PC-9 (cell line): Measurements from ENCODE around the gene DAAM1.

Source experiments
- EZH2 ChIP-seq: fragments of 200-600 bp; sonication (generic); IDR thresholded peaks from 2 replicates; pipeline ENCODE4 v1.8.0; 2017; ENCODE audit warnings: antibody characterized with exemption, low read depth
- TF ChIP-seq, protein P1 (sequence below): fragments of 200-600 bp; sonication (generic); conservative IDR thresholded peaks from 2 replicates; pipeline ENCODE4 v1.6.1; 2017; ENCODE audit warnings: mixed run types, antibody characterized with exemption, mild to moderate bottlenecking, moderate library complexity

DNA sequence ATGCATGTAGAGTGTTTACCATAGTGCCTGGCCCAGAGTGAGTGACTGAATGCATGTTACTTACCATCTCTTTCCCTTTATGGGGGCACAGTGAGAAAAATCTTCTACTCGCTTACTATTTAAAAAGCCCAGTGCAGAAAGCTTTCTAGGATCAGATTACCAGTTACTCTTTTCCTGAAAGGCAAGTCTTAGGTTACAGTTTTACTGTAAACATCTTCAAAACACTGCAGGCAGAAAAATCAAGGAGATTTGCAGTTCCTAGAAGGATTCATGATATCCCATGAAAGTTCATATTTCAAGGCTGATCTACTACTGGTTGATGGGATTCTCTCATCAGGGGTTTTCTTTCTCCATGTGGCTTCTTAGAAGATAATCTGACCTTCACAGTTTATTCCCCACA lies 29.3 kb upstream of the DAAM1 start:
- TF ChIP-seq, protein P1, sequence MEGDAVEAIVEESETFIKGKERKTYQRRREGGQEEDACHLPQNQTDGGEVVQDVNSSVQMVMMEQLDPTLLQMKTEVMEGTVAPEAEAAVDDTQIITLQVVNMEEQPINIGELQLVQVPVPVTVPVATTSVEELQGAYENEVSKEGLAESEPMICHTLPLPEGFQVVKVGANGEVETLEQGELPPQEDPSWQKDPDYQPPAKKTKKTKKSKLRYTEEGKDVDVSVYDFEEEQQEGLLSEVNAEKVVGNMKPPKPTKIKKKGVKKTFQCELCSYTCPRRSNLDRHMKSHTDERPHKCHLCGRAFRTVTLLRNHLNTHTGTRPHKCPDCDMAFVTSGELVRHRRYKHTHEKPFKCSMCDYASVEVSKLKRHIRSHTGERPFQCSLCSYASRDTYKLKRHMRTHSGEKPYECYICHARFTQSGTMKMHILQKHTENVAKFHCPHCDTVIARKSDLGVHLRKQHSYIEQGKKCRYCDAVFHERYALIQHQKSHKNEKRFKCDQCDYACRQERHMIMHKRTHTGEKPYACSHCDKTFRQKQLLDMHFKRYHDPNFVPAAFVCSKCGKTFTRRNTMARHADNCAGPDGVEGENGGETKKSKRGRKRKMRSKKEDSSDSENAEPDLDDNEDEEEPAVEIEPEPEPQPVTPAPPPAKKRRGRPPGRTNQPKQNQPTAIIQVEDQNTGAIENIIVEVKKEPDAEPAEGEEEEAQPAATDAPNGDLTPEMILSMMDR = no peak
- no peak for TF ChIP-seq EZH2
